GM18868 (cell line): ENCODE results near the gene PRSS36.
"Not testable (repeated sequence)": the region's sequence is repeated elsewhere in the genome, so short reads cannot be mapped to it uniquely, and the experiment has no call there.

ENCODE experiments used
- ATAC-seq: cut with Tn5 transposase; IDR thresholded peaks from one replicate; pipeline ENCODE4 v1.9.1; 2021; ENCODE audit warnings: mild to moderate bottlenecking, moderate library complexity; ENCODE audit not compliant: unreplicated experiment

PRSS36 gene

GRCh38 chr16:31184888-31185287 lies 35.0 kb upstream of the PRSS36 start:
- ATAC-seq: no peak

- ATAC-seq: no peak
Measured at GRCh38 chr16:31183432-31184428, 33.9 kb upstream of the PRSS36 start.

DNA sequence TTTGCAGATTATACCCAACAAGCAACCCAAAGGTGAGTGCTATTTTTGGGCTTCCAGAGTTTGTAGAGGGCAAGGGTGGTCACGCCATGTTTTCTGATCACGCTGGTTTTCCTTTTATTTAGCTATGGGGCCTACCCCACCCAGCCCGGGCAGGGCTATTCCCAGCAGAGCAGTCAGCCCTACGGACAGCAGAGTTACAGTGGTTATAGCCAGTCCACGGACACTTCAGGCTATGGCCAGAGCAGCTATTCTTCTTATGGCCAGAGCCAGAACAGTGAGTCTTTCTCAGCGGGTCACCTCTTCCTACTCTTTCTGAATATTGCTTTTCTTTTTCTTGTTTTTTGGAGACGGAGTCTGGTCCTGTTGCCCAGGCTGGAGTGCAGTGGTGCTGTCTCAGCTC lies 32.5 kb upstream of the PRSS36 start:
- ATAC-seq: no peak

DNA sequence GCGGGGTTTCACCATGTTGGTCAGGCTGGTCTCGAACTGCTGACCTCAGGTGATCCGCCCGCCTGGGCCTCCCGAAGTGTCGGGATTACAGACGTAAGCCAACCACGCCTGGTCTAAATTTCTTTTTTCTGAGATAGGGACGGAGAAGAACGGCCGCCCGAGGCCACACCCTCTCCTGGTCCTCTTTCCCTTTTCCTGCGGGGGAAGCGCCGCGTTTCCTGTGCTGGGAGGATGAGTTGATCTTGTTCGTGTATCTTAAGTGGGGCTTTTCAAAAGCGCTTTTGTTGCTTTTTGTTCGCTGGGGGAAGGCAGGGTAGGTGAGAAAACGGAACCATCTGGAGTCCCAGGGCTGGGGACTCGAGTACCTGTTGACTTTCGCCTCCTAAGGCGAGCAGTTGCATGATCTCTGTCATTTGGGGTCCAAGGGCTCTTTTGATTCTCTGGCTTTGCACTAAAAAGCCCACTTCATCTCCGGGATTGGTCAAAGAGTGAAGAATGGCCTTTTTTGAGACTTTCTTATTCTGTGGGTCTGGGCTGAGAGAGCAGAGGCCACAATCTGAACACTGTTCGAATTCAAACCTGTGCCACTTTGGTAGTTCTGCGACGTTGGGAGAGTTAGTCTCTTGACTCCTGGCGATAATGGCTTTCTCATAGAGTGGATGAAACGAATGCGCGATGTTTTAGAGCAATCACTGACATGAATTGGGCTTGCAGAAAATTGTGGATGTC lies 31.4 kb upstream of the PRSS36 start:
- no peak for ATAC-seq

- peak; percentile 48 for ATAC-seq
Measured at GRCh38 chr16:31179747-31180459, 30.0 kb upstream of the PRSS36 start, which contains the start of gene FUS. TSS of gene FUS (plus strand) at chr16:31180139. CDS start at chr16:31180215, 76 bp downstream.

DNA sequence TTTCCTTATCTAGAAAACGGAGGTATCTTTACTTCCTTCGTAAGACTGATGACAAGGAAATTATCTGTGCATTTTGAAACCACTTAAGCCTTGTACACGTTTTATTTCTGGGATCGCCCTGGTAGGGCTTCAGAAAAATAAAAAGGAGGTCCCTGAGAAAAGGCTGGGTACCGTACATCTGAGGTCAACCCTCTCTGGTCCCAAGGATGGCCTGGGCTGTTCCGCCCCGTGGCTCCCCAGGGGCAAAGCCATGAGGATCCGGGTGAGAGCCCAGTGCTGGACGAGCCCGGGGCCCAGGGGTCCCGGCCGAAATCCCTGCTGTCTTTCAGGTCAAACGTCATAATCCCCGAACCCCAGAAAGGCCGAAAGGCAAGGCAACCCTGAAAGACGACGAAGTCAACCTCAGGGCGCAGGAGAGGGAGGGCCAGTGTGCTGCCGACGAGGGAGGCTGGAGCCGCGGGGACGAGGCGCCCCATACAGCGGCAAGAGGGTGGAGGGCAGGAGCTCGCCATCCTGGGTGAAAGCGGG lies 29.4 kb upstream of the PRSS36 start:
- peak; percentile 1 for ATAC-seq

DNA sequence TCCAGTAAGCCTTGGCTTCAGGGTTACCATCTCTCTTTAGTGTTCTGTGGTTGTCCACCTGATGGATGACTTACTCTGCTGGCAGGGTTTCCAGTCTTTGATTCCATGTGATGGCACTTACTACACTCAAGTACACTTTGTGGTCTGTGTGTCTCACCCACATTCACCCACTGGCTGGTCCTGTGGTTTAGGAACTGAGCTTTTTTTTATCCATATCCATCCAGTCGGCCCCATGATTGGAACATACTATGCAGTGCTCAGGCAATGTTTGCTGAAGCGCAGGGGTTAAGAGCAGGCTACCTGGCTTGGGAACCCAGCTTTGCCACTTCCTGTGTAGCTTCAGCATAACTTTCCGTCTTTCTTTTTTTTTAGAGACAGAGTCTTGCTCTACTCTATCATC lies 27.3 kb upstream of the PRSS36 start:
- no peak for ATAC-seq

- not testable (repeated sequence) for ATAC-seq
Measured at GRCh38 chr16:31170048-31170447, 20.2 kb upstream of the PRSS36 start.

GRCh38 chr16:31168848-31169247 lies 19.0 kb upstream of the PRSS36 start:
- no peak for ATAC-seq

DNA sequence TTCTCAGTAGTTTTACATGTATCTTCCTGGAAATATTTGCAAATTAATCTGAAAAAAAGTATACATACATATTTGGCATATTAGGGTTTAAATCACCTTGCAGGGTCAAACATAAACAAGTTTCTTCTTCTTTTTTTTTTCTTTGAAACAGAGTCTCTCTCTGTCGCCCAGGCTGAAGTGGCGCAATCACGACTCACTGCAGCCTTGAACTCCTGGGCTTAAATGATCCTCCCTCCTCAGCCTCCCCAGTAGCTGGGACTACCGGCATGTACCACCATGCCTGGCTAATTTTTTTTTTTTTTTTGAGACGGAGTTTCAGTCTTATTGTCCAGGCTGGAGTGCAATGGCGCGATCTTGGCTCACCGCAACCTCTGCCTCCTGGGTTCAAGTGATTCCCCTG lies 17.4 kb upstream of the PRSS36 start:
- no peak for ATAC-seq

- ATAC-seq: no peak
Measured at GRCh38 chr16:31157136-31157535, 7.3 kb upstream of the PRSS36 start.

GRCh38 chr16:31150976-31151375 lies 1.1 kb upstream of the PRSS36 start:
- ATAC-seq: not testable (repeated sequence)

DNA sequence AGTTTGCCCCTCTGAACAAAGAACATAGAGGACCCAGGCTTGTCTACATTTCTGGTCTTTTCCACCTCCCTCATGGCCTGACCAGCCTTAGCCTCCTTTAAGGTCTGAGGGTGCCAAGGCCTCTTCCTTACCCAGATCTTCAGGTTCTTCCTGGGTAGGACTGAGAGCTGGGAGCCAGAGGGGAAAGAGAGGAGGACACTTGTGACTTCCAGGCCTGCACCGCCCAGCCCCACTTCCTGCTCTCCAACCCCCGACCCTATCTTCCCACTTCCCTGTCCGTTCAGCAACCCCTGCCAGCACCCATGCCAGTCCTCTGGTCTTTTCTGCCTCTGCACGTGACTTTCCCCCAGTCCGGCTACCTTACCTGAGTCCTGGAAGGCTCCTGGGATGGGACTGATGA lies 534 bp downstream of the PRSS36 start:
- ATAC-seq: no peak

- ATAC-seq: no peak
Measured at GRCh38 chr16:31148896-31149295, 970 bp downstream of the PRSS36 start.

GRCh38 chr16:31148281-31148728 lies 1.6 kb downstream of the PRSS36 start:
- ATAC-seq: no peak

DNA sequence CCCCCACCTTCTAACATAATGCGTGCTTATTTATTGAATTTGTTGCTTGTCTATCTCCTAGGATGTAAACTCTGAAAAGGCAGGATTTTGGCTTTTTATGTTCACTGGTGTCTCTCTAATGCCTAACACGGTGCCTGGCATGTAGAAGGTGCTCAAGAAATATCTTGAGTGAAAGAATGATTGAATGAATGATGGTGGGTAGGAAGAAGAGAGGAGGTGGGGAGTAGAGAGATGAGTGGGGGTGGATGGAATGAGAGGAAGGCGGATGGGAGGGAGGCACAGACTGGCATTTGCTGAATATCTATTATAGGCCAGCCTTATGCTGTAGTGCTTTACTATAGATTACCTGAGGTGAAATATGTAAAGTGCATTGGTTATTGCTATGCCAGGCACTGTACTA lies 2.3 kb downstream of the PRSS36 start:
- ATAC-seq: no peak

- ATAC-seq: no peak
Measured at GRCh38 chr16:31145398-31145990, 4.4 kb downstream of the PRSS36 start.

DNA sequence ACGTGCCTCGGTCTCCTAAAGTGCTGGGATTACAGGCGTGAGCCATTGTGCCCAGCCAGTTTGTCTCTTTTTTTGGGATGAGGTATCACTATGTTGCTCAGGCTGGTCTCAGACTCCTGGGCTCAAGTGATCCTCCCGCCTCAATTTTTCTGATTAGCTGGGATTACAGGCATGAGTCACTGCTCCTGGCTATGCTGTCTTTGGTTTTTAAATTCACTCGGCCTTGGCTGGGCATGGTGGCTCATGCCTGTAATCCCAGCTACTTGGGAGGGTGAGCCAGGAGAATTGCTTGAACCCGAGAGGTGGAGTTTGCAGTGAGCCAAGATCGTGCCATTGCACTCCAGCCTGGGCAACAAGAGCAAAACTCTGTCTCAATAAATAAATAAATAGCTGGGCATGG lies 5.4 kb downstream of the PRSS36 start:
- ATAC-seq: not testable (repeated sequence)

- no peak for ATAC-seq
Measured at GRCh38 chr16:31143694-31144148, 6.1 kb downstream of the PRSS36 start.

GRCh38 chr16:31143011-31143693 lies 6.7 kb downstream of the PRSS36 start:
- ATAC-seq: no peak
